CD14-positive monocyte (primary cell): ENCODE data around the gene SMIM7. TPM values are rescaled to one million over a fixed set of nuclear protein-coding genes. Genes with fewer than 3 reads are reported as not detected.

Source experiments
- DNase-seq, 3 donors: peaks; one replicate each; pipeline ENCODE4 v3.0.0-alpha.2; 2011 to 2022
- H2AFZ ChIP-seq: 2 replicates; pipeline ENCODE4 v1.6.0; 2012; ENCODE audit warnings: mild to moderate bottlenecking, low read depth, low read length, inconsistent platforms; ENCODE audit not compliant: insufficient read depth, poor library complexity, severe bottlenecking
- H3K27ac ChIP-seq, 2 donors: 1 replicate in 1 of 2; 2 replicates in 1 of 2; pipeline ENCODE4 v1.5.1; 2012 to 2013; ENCODE audit warnings: low read length in 2 of 2, control low read depth in 1 of 2, inconsistent platforms in 1 of 2, low read depth in 1 of 2, mild to moderate bottlenecking in 1 of 2
- H3K27me3 ChIP-seq, 2 donors: one replicate each; pipeline versions ENCODE4 v1.6.0 to v1.6.1; 2011 to 2013; ENCODE audit warnings: low read length in 2 of 2; ENCODE audit not compliant: control insufficient read depth in 2 of 2, insufficient read depth in 2 of 2
- H3K36me3 ChIP-seq, 2 donors: replicated peaks in 1 of 2; 1 replicate in 1 of 2; 2 replicates in 1 of 2; pipeline versions ENCODE4 v1.5.1 to v1.6.1; 2012 to 2013; ENCODE audit warnings: low read length in 2 of 2, control low read depth in 1 of 2, inconsistent platforms in 1 of 2, mild to moderate bottlenecking in 1 of 2; ENCODE audit not compliant: insufficient read depth in 2 of 2, control insufficient read depth in 1 of 2
- H3K4me1 ChIP-seq, 2 donors: 1 replicate in 1 of 2; 2 replicates in 1 of 2; pipeline versions ENCODE4 v1.5.1 to v1.6.1; 2012 to 2013; ENCODE audit warnings: low read length in 2 of 2, control low read depth in 1 of 2, inconsistent platforms in 1 of 2, mild to moderate bottlenecking in 1 of 2, moderate library complexity in 1 of 2; ENCODE audit not compliant: insufficient read depth in 2 of 2, control insufficient read depth in 1 of 2
- H3K4me2 ChIP-seq: replicated peaks from 2 replicates; pipeline ENCODE3; 2012; ENCODE audit warnings: low read length, moderate library complexity, mild to moderate bottlenecking; ENCODE audit not compliant: poor library complexity, severe bottlenecking; ENCODE audit errors: extremely low read depth
- H3K4me3 ChIP-seq, 3 experiments: fragments of 200-600 bp in 1 of 3; sonication (generic) in 1 of 3; replicated peaks in 1 of 3; 1 replicate in 2 of 3; 2 replicates in 1 of 3; pipeline ENCODE4 v1.5.1; 2011 to 2013; ENCODE audit warnings: low read length in 3 of 3, mild to moderate bottlenecking in 3 of 3, control low read depth in 2 of 3, low read depth in 2 of 3, inconsistent platforms in 1 of 3, moderate library complexity in 1 of 3
- H3K79me2 ChIP-seq: 2 replicates; pipeline ENCODE4 v1.6.0; 2012; ENCODE audit warnings: mild to moderate bottlenecking, control low read depth, inconsistent platforms, low read length, moderate library complexity; ENCODE audit not compliant: insufficient read depth
- H3K9ac ChIP-seq: 2 replicates; pipeline ENCODE4 v1.6.0; 2017; ENCODE audit warnings: low read length, mild to moderate bottlenecking; ENCODE audit not compliant: insufficient read depth, poor library complexity, severe bottlenecking
- H3K9me3 ChIP-seq, 2 donors: replicated peaks in 1 of 2; 1 replicate in 1 of 2; 2 replicates in 1 of 2; pipeline versions ENCODE4 v1.5.1 to v1.6.1; 2012 to 2013; ENCODE audit warnings: low read length in 2 of 2, control low read depth in 1 of 2; ENCODE audit not compliant: control insufficient read depth in 1 of 2, insufficient read depth in 1 of 2
- H4K20me1 ChIP-seq: 2 replicates; pipeline ENCODE4 v1.6.0; 2012; ENCODE audit warnings: mild to moderate bottlenecking, low read length, control low read depth, moderate library complexity; ENCODE audit not compliant: insufficient read depth
- H3K27ac Mint-ChIP-seq, 7 donors: one replicate each; pipeline ENCODE4 v1.8.0; 2020; ENCODE audit warnings: mild to moderate bottlenecking in 7 of 7, mixed read lengths in 7 of 7, moderate library complexity in 6 of 7, inconsistent platforms in 2 of 7
- H3K27me3 Mint-ChIP-seq, 3 donors: one replicate each; pipeline ENCODE4 v1.8.0; 2021 to 2022; ENCODE audit warnings: low read depth in 3 of 3, mild to moderate bottlenecking in 3 of 3, mixed read lengths in 3 of 3, moderate library complexity in 3 of 3, inconsistent platforms in 1 of 3
- H3K36me3 Mint-ChIP-seq, 2 donors: one replicate each; pipeline ENCODE4 v1.8.0; 2020; ENCODE audit warnings: mixed read lengths in 2 of 2, inconsistent platforms in 1 of 2, mild to moderate bottlenecking in 1 of 2
- H3K4me1 Mint-ChIP-seq: one replicate; pipeline ENCODE4 v1.8.0; 2020; ENCODE audit warnings: mild to moderate bottlenecking, mixed read lengths
- H3K4me3 Mint-ChIP-seq, 2 donors: one replicate each; pipeline ENCODE4 v1.8.0; 2020; ENCODE audit warnings: mild to moderate bottlenecking in 2 of 2, mixed read lengths in 2 of 2, moderate library complexity in 1 of 2
- H3K9me3 Mint-ChIP-seq, 7 donors: one replicate each; pipeline ENCODE4 v1.8.0; 2020 to 2022; ENCODE audit warnings: mixed read lengths in 7 of 7, mild to moderate bottlenecking in 6 of 7, moderate library complexity in 6 of 7, inconsistent platforms in 2 of 7
- CTCF ChIP-seq: fragments of 200-600 bp; IDR thresholded peaks from one replicate; pipeline ENCODE4 v1.8.0; 2022; ENCODE audit warnings: antibody characterized with exemption, mild to moderate bottlenecking
- WGBS: methylation state at CpG from one replicate; pipeline ENCODE4 v1.1.5; 2013; ENCODE audit warnings: missing lambda C conversion rate; ENCODE audit not compliant: insufficient coverage; 5-methylcytosine and 5-hydroxymethylcytosine counted together
- intact Hi-C, 2 donors: fragments of 100-400 bp; cut with micrococcal nuclease; formaldehyde crosslinking; loops; one replicate each; pipeline versions ENCODE4 v1.15.0 to v1.15.1; 2023
- polyA plus RNA-seq, 3 donors: library from polyadenylated mRNA; depleted of rRNA in 1 of 3; unstranded in 2 of 3; stranded (reverse) in 1 of 3; fragments of 300-500 nt in 2 of 3; fragments of >200 nt in 1 of 3; fragmentation: Illumina TruSeq in 2 of 3; gene quantifications; 1 replicate in 2 of 3; 2 replicates in 1 of 3; pipeline ENCODE4 v1.2.3, GENCODE V29; 2012 to 2021

Gene SMIM7
- polyA plus RNA-seq, 3 donors = 65.5 to 91.7 (median 86.7) TPM

- Histone ChIP-seq H3K27ac (peak overlapping the region in 1 of 2 donors; percentile 37), H3K9me3 (no peaks in the 10 kb centered on the region), H3K4me2 (no peak overlapping the region), H3K4me1 (peaks cover 22 to 37% of the 10 kb centered on the region in 2 donors), H3K4me3 (no peak overlapping the region), H4K20me1 (peaks cover 74% of the 10 kb centered on the region), H2AFZ (no peak overlapping the region), H3K27me3 (peaks cover 0 to 7% of the 10 kb centered on the region in 2 donors), H3K36me3 (peaks cover 51 to 65% of the 10 kb centered on the region in 2 donors), H3K79me2 (peaks cover 87% of the 10 kb centered on the region), H3K9ac (no peak overlapping the region)
- H3K4me1 Mint-ChIP-seq = peaks cover 32% of the 10 kb centered on the region
- DNase-seq = no peak
- 100% methylated on average over 2 of the region's 5 CpGs for WGBS
- no peak overlapping the region for H3K4me3 Mint-ChIP-seq
- H3K27ac Mint-ChIP-seq = peak overlapping the region in 2 of 7 donors; percentile 5 to 42
- intact Hi-C loops = no loop called here
- peaks cover 56 to 62% of the 10 kb centered on the region in 2 donors for H3K36me3 Mint-ChIP-seq
- TF ChIP-seq CTCF = no peak
- H3K9me3 Mint-ChIP-seq = peaks cover 0 to 3% (median 0%) of the 10 kb centered on the region in 7 donors
- peaks cover under 1 to 13% (median 11%) of the 10 kb centered on the region in 3 donors for H3K27me3 Mint-ChIP-seq
These were observed 2.6 kb downstream of the SMIM7 start for GRCh38 chr19:16657384-16657783.

GRCh38 chr19:16655727-16656126, 4.2 kb downstream of the SMIM7 start:
- Mint-ChIP-seq H3K36me3 (peaks cover 71 to 78% of the 10 kb centered on the region in 2 donors), H3K4me1 (peaks cover 35% of the 10 kb centered on the region), H3K27ac (no peak overlapping the region), H3K27me3 (peaks cover 0 to 1% (median 0%) of the 10 kb centered on the region in 3 donors), H3K9me3 (peaks cover 0 to 2% (median 0%) of the 10 kb centered on the region in 7 donors), H3K4me3 (no peak overlapping the region)
- no peaks in the 10 kb centered on the region for H3K9me3 ChIP-seq
- no peak overlapping the region for H3K4me2 ChIP-seq
- H3K36me3 ChIP-seq = peaks cover 66 to 82% of the 10 kb centered on the region in 2 donors
- no peak overlapping the region for H3K4me3 ChIP-seq
- H3K79me2 ChIP-seq = peaks cover 78% of the 10 kb centered on the region
- peaks cover 90% of the 10 kb centered on the region for H4K20me1 ChIP-seq
- no peak overlapping the region for H3K9ac ChIP-seq
- 97% methylated on average over 10 of the region's 11 CpGs for WGBS
- no peak overlapping the region for H3K27ac ChIP-seq
- no peak for DNase-seq
- no peaks in the 10 kb centered on the region for H3K27me3 ChIP-seq
- peaks cover 14 to 36% of the 10 kb centered on the region in 2 donors for H3K4me1 ChIP-seq
- no peak overlapping the region for H2AFZ ChIP-seq
- TF ChIP-seq CTCF = no peak
- intact Hi-C loops = no loop called here
